GM19395 (cell line): ENCODE measurements around the gene ABTB2.
A peak's percentile ranks its signal among the peaks of the same experiment; 100 is the strongest.

Experiments
- ATAC-seq: cut with Tn5 transposase; IDR thresholded peaks from one replicate; pipeline ENCODE4 v1.9.1; 2021; ENCODE audit warnings: mild to moderate bottlenecking, moderate library complexity; ENCODE audit not compliant: unreplicated experiment

The ABTB2 gene

DNA sequence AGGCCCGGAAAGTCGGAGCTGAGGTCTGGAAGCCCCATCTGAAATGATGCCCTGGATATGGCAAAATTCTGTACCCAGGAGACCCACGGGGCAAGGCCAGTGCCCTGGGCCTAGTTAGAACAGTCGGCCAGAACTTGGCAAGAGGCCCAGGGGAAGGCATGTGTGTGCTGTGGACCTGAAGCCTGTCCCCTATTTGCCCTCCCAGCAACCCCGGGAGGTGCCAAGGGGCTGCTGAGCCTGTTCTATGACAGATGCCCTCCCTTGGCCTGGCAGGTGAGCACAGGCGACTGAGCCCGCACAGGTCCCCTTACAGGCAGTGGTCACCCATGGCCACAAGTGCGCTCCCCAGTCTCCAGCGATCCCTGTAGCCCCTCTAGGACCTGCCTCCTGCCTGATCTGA lies 200.6 kb downstream of the ABTB2 start:
- ATAC-seq, result no peak

DNA sequence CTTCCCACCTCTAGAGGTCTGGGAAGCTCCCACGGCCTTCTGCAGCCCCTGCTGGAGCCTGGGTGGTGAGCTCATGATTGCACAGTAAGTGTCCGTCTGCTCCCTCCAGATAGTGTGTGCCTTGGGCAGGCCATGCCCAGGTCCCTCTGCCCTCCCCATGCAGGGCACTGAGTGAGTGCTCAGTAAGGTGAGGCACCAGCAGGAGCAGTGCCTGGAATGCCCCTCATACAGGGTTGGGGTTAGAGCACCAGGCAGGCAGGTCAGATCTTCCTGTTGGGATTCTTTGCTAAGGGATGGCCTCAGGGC lies 202.1 kb downstream of the ABTB2 start:
- no peak for ATAC-seq

DNA sequence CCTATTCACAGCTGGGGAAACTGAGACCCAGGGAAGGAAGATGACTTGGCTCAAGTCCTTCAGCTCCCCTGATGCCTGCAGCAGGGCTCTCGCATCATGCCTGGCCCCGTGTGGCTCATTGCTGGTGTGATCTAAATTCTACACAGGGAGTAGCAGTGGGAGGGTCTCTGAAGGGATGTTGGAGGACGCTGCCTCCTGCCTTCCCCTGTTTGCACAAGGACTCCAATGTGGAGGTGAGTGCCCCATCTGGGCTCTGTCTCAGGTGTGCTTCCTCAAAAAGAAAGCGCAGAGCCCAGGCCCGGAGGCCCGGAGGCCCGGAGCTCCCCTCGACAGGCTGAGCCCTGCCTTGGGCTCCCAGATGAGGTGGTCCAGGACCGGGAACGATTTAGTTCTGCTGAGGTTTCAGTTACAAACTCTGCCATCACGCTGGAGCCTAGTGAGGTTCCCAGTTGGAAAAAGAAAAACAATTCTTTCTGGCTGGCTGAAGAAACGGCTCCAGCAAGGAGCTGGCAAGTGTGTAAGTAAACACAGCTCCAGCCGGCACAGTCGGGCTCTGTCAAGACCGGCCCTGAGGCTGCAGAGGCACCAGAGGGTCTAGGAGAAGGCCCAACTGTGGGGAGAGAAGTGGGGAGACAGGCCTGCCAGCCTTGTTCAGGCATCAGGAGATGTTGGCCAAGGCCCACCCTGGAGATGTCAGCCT lies 202.6 kb downstream of the ABTB2 start:
- no peak for ATAC-seq

DNA sequence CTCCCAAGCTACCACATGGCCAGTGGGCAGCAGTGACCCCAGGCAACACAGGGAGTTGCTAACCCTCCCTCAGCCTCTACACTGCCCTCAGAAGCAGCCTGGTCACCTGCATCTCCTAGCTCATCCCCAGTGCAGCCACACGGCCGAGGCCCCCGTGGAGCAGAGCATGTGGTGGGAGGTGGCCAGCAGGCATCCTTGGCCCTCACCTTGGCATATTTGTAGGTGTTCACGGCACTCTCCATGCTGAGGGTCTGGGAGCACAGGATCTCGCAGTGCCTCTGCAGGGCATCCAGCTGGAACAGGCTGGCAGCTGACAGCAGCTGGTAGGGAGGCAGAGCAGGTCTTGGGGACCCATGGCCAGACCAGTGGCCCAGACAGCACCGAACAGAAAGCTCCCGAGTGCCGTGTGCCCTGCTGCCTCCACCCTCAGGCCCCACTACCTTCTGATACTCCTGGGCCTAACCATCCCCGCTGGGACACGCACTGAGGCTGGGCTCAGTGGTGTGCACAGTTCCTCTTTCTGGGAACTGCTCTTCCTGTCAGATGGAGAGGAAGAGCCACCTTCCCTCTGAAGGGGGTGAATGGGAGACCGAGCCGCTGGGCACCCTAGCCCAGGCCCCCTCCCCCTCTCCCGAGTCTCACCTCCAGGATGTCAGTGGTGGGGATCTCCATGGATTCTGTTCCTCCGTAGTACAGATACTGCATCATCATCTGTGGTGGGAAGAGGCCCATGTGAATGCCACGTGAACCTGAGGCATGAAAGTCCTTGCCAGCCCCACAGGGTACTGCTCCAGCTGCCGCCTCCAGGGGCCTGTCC lies 203.5 kb downstream of the ABTB2 start:
- peak; percentile 83 for ATAC-seq

DNA sequence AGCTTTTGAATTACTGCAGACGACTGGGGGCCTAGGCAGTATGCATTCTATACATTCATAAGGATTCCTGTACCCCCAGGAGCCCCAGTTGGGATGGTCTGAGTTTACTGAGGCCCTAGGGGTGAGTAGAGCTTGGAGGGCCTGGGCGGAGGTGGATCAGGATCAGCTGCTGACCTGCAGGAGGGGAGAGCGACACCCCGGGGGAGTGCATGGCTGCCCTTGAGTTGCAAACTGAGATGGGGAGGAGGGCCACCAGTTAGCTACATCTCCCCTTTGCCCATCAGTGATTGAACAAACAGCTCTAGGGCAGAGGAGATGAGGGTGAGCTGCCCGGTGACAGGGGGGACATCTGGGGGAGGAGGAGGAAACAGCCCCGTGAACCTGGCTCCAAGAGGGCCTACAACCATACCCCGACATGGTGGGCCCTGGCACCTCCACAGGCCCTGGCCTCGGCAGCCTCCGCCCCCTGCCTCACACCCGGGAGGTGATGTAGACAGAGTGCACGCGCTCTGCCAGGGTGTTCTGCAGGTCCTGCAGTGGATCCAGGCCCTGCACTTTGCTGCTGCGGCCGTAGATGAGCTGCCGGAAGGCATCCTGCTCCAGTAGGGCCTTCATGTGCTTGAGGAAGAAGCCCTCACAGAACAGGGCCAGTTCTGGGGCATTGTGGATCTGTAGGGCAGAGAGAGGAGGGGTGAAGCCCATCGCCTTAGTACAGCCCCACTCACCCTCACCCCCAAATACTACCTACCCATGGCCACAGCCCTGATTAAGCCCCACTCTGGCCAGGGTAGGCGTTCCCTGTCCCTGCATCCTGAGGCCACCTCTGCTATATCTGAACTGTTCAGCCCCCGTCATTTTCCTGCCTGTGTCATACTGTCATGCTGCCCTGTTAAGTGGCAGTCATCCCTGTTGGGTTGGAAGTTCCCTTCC lies 205.6 kb downstream of the ABTB2 start:
- ATAC-seq, result no peak

DNA sequence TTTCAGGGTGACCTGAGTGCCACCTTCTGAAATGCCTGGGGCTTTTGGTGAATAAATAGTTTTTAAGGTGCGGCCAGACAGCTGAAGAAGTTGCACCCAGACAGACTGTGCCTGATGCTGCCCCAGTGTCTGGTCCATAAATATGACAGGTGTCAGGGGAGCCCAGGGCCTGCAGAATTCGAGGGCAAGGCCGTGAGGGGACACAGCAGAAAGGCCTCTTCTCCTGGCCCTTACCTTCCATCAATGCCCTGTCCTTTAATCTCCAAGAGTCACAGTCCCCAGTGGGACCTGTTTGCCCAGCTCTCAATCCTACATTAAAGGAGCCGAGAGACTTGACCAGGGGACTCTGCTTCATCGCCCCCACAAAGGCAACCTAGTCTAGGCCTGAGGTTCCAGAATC lies 206.6 kb downstream of the ABTB2 start:
- ATAC-seq, result no peak

DNA sequence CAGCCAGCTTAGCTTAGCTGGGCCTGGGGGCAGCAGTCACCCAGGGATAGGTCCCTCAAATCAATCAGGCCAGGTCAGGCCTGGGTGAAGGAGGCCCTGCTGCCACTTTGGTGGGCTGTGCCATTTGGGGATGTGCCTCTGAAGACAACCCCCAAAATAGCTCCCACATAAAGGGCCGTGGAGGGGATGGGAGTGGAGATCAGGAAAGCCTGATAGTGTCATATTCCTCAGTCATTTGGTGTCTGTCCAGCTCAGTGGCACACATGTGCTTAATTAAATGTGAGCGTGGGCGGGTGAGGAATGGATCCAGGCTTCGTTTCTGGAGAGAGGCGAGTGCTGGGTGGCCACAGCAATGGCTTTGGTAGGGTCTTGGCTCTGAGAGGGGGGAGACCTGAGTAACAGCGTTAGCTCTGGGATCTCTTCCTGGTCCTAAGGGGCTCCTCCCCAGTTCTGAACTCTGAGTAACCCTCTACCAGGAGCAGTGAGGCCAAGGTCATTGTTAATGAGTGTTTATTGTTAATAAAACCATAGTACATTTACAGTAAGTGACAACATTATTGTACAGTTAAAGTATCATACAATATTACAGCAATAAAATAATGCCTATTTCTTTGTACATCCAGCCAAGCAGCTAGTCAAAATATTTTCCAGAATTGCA lies 207.2 kb downstream of the ABTB2 start:
- ATAC-seq, result no peak

DNA sequence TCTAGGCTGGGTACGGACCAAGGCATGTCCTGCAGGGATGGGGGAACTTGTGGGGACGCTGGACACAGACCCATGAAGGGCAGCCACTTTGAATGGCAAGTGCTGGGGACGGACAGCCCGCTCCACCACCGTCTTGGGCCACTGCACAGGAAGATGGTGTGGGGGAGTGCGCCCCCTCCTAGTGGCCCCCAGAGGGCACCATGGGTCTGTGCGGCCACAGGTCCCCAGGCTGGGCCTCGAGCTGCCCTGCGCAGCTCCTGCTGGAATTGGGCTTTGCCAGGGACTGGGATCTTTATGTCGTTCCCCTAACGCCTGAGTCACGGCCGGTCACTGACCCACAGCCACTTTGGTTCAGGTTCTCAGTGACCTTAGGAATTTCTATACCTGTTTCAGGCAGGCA lies 208.0 kb downstream of the ABTB2 start:
- no peak for ATAC-seq

DNA sequence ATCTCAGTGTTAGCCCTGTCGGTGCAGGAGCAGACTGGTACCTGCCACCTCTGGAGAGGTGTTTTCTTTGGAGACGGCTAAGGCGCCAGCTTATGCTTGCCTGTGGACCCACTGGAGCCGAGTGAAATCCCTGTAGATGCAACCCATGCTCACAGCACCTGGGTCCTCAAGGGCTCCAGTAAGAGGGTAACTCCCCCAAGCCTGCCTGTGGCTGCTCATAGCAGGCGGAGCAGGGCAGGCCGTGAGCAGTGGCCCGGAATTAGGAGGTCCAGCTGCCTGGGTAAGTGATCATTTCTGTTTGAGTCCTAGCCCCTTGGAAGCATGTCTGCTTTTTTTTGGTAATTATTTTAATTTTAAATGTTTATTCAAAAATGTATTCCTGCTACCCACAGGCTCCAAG lies 208.5 kb downstream of the ABTB2 start:
- no peak for ATAC-seq

DNA sequence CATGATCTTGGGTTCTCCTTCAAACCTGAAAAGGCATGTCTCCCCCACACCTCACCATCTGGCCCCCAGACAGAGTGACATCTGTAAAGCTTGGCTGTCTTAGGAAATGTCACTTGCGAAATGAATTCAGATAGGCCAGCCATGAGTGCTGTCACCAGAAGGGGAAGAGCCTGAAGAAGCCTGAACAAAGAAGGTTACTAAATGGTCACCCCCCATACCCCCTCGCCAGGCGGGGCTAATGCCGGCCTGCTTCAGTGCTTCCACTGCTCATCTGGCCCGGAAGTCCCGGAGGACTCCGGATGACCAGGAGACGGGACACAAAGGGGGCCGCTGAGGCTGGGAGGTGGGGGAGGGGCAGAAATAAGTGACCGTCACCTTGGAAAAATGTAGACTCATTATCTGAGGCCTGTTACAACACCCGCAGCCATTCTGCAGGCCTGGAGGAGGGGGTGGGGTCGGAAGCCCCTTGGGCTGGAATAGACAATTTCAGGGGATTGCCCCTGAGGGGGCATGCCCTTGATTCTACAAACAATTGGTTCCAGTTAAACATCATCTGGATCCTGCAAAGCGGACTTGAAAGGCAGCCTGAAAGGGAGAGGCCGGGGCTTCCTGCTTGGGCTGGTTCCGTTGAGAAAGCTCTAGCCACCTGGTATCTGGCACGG lies 209.2 kb downstream of the ABTB2 start:
- ATAC-seq, result no peak

DNA sequence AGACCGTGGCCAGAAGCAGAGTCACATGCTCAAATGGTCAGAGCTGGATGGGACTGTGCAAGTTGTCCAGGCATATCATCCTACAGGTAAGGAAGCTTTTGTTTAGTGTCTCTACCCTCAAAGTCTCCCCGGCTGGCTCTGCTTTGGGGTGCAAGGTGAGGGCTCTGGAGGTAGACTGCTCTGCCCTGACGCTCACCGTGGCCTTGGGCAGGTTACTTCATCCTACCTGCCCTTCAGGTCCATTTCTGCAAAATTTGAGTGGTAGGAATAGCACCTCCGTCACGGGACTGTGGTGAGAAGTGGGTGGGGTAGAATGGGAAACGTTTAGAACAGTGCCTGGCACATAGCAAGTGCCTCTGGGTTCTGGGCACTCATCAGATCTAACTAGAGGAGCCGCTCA lies 210.2 kb downstream of the ABTB2 start:
- no peak for ATAC-seq

DNA sequence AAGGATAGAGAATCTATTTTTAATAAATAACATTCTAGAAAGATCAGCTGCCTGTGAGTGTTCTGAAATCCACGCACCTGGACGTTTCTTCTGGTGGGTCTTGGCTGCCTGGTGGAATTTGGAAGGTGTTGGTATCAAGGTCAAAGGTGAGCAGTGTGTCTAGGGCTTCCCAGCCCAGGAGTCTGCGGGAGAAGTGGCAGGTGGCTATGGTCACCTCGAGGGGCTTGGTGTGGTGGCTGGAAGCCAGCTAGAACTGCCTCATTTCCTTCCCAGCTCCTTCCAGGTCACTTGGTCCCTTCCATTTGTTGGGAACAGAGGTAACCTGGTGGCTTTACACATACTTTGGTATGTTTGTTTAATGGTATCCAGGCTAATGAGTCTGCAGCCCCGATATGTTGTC lies 210.9 kb downstream of the ABTB2 start:
- ATAC-seq, result no peak

DNA sequence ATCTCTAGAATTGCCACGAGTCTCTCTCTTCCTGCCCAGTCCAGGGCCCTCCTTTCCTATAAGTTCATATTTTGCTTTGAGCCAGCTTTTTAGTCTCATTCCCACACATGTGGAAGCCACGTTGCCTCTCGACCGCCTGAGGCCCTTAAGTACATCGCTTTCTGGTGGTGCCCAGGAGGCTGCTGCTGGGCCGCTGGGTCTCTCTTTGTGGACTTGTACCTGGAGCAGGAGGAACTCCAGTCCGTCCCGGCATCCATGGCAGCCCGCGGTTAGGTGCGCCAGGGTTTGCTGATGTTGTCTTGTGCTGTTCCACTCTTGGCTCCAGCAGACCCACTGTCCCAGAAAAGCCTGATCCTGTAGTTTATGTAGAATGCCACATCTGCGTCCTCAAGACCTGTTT lies 211.4 kb downstream of the ABTB2 start:
- no peak for ATAC-seq

DNA sequence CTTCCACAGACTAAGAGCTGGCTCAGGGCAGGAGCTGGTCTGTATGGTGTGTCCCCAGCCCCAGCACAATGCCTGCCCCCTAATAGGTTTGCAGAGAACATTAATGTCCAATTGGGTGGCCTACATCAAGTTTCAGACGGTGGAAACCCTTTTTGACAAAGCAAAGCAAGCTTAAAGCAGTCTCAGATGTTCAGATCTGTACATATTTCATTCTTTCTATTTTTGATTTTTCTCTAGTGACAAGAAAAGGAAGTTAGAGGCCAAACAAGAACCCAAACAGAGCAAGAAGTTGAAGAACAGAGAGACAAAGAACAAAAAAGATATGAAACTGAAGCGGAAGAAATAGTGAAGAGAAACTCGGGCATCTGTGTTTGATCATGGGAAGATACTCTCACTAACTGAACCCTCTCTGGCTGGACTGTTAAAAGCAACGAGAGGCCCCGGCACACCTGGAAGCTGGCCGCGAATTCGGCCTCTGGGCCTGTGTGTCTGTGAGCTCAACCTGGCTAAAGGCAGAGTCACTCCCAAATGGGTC lies 211.9 kb downstream of the ABTB2 start:
- ATAC-seq, result peak; percentile 64

DNA sequence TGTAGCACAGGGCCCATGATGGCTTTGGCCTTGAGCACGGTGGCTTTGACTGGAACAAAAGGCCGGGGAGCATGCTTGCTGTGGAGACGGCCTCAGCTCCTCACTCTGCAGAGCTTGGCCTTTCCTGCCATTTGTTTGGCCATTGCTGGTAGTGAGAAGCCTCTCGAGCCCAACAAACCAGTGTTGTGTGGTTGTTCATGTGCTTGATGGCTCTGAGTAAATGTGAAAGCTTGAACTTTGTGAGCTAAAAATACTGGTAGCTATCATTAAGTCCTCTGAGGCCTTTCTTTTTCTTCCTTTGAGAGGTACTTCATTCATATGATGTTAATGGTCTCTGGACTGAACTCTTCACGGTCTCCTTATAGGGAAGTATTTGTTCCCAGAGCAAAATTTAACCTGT lies 212.7 kb downstream of the ABTB2 start:
- ATAC-seq, result peak; percentile 51

DNA sequence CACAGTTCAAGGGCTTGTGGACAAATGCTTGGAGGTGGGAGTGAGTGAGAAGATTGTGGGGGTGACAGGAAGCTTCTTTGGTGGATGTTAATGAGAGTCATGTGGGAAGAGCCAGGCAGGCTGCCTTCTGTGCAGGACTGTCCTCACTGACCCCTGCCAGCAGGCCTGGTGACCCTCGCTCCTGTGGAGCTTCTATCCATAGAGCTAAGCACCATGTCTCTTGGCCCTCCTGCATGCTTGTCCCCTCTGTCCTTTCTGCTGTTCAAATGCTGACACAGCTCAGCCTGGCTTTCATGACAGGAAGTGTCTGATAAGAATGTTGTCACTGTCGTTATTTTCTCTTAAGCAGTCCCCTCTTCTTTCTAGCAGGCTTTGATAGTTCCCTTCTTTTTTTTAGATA lies 214.8 kb downstream of the ABTB2 start:
- ATAC-seq, result no peak

DNA sequence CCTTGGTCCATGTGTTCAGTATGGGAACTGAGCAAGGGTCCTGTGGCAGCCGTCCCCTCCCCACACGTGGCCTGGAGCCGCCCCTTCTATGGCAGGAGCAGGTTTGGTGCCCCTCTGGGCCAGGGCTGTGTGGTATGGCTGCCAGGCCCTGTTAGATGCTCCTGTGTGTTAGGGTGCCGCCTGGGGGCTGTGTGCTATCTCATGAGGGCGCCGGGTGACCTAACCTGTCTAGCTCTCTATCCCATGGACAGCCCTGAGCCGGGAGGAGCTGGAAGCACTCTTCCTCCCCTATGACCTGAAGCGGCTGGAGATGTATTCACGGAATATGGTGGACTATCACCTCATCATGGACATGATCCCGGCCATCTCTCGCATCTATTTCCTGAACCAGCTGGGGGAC lies 217.7 kb downstream of the ABTB2 start:
- no peak for ATAC-seq

DNA sequence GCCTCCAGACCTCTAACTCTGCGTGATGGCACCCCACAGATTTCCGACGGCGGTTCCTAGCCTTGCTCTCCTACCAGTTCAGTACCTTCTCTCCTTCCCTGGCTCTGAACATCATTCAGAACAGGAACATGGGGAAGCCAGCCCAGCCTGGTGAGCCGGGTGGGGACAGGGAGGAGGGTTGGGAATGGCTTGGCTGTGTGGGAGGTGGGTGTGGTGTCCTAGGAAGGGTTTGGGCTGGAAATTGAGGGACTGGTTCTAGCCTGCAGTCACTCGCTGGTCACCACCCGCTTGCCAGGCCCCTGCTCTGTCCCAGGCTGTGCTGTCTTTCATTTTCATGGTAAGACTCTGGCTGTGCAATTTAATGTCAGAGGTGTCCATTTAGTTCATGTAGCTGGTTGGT lies 218.5 kb downstream of the ABTB2 start:
- no peak for ATAC-seq

DNA sequence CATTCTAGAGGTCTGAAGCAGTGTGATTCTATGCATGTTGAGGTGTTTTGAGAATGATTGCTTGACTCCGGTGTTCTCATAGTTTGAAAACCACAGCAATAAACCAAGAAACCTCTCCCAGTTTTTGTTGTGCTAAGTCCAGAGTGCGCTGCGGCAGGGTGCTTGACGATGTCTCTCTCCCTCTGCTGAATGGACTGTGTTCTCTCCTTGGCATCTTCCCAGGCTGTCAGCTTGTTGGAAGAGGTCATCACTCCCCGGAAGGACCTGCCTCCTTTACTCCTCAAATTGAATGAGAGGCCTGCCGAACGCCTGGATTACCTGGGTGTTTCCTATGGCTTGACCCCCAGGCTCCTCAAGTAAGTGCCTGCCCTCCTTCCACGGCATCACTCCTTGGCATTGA lies 221.4 kb downstream of the ABTB2 start:
- ATAC-seq, result no peak

DNA sequence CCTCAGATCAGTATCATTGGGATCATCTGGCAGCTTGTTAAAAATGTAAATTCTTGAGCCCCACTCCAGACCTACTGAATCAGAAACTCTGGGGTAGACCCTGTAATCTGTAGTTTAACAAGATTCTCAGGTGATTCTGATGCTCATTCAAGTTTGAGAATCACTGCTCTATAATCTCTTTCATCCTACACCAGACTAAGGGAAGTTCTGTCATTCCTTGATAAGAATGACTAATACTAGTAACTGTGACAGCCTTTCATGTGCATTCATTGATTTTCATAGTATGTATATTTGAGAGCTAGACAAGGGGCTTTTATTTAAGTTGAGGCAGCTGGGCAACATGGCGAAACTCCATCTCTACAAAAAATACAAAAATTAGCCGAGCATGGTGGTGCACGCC lies 222.4 kb downstream of the ABTB2 start:
- ATAC-seq, result no peak
